SU-DHL-6 (cell line): Measurements from ENCODE around the gene DGKK.

Source experiments
- EZH2phosphoT487 ChIP-seq: fragments of 200-600 bp; sonication (generic), shearing (Covaris generic); conservative IDR thresholded peaks from 2 replicates; pipeline ENCODE4 v1.6.1; 2018; ENCODE audit warnings: mild to moderate bottlenecking, antibody characterized with exemption, low read length, moderate library complexity, mixed read lengths
- TF ChIP-seq, protein P1 (sequence below): fragments of 200-600 bp; sonication (generic); IDR thresholded peaks from one replicate; pipeline ENCODE4 v1.5.1; 2017; ENCODE audit warnings: antibody characterized with exemption, mild to moderate bottlenecking, low read length, moderate library complexity; ENCODE audit not compliant: insufficient read depth, poor library complexity, severe bottlenecking

DNA sequence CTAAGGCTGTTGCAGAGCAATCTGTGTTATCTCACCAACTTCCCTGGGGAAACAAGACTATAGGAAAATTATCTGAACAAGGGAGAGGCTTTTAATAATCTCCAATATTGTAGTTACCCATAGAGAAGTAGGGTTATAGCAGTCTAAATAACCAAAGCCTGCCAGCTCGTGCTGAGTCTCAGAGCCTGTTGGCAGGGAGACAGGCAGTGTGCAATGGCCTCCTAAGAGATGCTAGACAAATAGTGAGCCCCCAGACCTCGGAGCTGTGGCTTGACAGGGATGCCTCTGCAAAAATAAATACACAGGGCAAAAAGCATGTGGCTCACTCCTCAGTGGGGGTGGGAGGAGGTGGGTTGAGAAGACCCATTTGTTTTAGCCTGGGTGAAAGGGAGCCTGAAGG is 76.7 kb downstream of the DGKK start:
- TF ChIP-seq, protein P1, sequence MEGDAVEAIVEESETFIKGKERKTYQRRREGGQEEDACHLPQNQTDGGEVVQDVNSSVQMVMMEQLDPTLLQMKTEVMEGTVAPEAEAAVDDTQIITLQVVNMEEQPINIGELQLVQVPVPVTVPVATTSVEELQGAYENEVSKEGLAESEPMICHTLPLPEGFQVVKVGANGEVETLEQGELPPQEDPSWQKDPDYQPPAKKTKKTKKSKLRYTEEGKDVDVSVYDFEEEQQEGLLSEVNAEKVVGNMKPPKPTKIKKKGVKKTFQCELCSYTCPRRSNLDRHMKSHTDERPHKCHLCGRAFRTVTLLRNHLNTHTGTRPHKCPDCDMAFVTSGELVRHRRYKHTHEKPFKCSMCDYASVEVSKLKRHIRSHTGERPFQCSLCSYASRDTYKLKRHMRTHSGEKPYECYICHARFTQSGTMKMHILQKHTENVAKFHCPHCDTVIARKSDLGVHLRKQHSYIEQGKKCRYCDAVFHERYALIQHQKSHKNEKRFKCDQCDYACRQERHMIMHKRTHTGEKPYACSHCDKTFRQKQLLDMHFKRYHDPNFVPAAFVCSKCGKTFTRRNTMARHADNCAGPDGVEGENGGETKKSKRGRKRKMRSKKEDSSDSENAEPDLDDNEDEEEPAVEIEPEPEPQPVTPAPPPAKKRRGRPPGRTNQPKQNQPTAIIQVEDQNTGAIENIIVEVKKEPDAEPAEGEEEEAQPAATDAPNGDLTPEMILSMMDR, result no peak
- no peak for TF ChIP-seq EZH2phosphoT487
